ENCODE data around the gene AFF2.
"Not testable (repeated sequence)": the region's sequence is repeated elsewhere in the genome, so short reads cannot be mapped to it uniquely, and the experiment has no call there.

AFF2 gene

GRCh38 chrX:148643460-148643859 is 143.0 kb downstream of the AFF2 start:
- DNase-seq (ENCODE audit: low spot score): no peak

GRCh38 chrX:148647651-148648050 is 147.2 kb downstream of the AFF2 start:
- no peak for DNase-seq (ENCODE audit: low spot score)

GRCh38 chrX:148649145-148649795 is 148.9 kb downstream of the AFF2 start:
- no peak for DNase-seq (ENCODE audit: low spot score)

- DNase-seq (ENCODE audit: low spot score): no peak
These were observed 157.8 kb downstream of the AFF2 start for GRCh38 chrX:148658115-148658730.

- no peak for DNase-seq (ENCODE audit: low spot score)
These were observed 159.1 kb downstream of the AFF2 start for GRCh38 chrX:148659481-148659880.

- DNase-seq (ENCODE audit: low spot score): no peak
These were observed 160.6 kb downstream of the AFF2 start for GRCh38 chrX:148661035-148661434.

- DNase-seq (ENCODE audit: low spot score): no peak
These were observed 161.6 kb downstream of the AFF2 start for GRCh38 chrX:148662014-148662413.

- no peak for DNase-seq (ENCODE audit: low spot score)
These were observed 163.8 kb downstream of the AFF2 start for GRCh38 chrX:148664171-148664570.

GRCh38 chrX:148664995-148665394 is 164.6 kb downstream of the AFF2 start:
- DNase-seq (ENCODE audit: low spot score): no peak

- DNase-seq (ENCODE audit: low spot score): not testable (repeated sequence)
These were observed 168.8 kb downstream of the AFF2 start for GRCh38 chrX:148669175-148669574.

GRCh38 chrX:148670277-148670676 is 169.9 kb downstream of the AFF2 start:
- DNase-seq (ENCODE audit: low spot score): no peak

GRCh38 chrX:148672517-148672916 is 172.1 kb downstream of the AFF2 start:
- no peak for DNase-seq (ENCODE audit: low spot score)

- DNase-seq (ENCODE audit: low spot score): no peak
These were observed 181.2 kb downstream of the AFF2 start for GRCh38 chrX:148681605-148682004.

- no peak for DNase-seq (ENCODE audit: low spot score)
These were observed 181.8 kb downstream of the AFF2 start for GRCh38 chrX:148682206-148682605.

- DNase-seq (ENCODE audit: low spot score): no peak
These were observed 191.0 kb downstream of the AFF2 start for GRCh38 chrX:148691456-148691855.

GRCh38 chrX:148695255-148695654 is 194.8 kb downstream of the AFF2 start:
- DNase-seq (ENCODE audit: low spot score): no peak

GRCh38 chrX:148698221-148698620 is 197.8 kb downstream of the AFF2 start:
- no peak for DNase-seq (ENCODE audit: low spot score)

GRCh38 chrX:148700021-148700420 is 199.6 kb downstream of the AFF2 start:
- DNase-seq (ENCODE audit: low spot score): no peak

GRCh38 chrX:148713981-148714380 is 213.6 kb downstream of the AFF2 start:
- DNase-seq (ENCODE audit: low spot score): no peak

- no peak for DNase-seq (ENCODE audit: low spot score)
These were observed 214.9 kb downstream of the AFF2 start for GRCh38 chrX:148715361-148715760.

GRCh38 chrX:148722966-148723365 is 222.5 kb downstream of the AFF2 start:
- DNase-seq (ENCODE audit: low spot score): no peak

GRCh38 chrX:148723551-148723950 is 223.1 kb downstream of the AFF2 start:
- no peak for DNase-seq (ENCODE audit: low spot score)

- DNase-seq (ENCODE audit: low spot score): no peak
These were observed 228.5 kb downstream of the AFF2 start for GRCh38 chrX:148728901-148729300.

- no peak for DNase-seq (ENCODE audit: low spot score)
These were observed 232.3 kb downstream of the AFF2 start for GRCh38 chrX:148732743-148733142.
